ENCODE results near the gene CHPF.

The CHPF gene

DNA sequence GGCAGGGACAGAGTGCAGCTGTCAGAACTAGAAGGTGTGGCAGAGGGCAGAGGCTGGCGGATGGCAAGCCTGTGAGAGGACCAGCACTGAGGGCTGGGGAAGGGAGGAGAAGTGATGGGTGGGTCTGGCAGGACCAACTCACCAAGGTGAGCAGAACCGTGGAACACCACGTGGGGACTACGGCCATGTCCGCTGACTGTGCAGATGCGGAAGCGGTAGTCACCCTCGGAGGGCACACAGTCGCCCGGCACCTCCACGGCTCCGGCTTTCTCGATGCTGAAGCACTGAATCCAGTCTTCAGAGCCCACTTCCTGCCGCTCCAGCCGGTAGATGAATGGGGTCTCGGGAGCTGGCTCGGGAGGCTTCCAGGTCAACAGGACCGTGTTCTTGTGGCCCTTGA lies 23.5 kb upstream of the CHPF start:
- no peak for DNase-seq (ENCODE audit: low read depth)

DNA sequence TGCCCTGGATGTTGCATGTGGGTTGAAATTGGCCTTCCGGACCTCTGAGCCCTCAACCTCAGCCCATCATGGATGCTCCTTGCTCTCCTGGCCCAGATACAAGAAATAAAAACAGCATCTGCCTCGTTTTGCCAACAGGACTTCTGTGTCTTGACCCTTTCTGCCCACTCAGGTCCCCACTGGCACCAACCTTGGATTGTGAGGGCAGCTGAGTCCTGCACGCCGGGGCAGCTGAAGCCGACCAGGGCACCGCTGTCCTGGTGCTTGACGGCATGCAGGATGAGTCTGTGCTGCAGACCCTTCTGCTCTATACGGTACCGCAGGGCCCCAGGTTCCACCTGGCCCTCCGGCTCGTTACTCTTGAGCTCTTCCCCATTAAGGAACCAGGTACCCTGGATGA lies 23.0 kb upstream of the CHPF start:
- no peak for DNase-seq (ENCODE audit: low read depth)

DNA sequence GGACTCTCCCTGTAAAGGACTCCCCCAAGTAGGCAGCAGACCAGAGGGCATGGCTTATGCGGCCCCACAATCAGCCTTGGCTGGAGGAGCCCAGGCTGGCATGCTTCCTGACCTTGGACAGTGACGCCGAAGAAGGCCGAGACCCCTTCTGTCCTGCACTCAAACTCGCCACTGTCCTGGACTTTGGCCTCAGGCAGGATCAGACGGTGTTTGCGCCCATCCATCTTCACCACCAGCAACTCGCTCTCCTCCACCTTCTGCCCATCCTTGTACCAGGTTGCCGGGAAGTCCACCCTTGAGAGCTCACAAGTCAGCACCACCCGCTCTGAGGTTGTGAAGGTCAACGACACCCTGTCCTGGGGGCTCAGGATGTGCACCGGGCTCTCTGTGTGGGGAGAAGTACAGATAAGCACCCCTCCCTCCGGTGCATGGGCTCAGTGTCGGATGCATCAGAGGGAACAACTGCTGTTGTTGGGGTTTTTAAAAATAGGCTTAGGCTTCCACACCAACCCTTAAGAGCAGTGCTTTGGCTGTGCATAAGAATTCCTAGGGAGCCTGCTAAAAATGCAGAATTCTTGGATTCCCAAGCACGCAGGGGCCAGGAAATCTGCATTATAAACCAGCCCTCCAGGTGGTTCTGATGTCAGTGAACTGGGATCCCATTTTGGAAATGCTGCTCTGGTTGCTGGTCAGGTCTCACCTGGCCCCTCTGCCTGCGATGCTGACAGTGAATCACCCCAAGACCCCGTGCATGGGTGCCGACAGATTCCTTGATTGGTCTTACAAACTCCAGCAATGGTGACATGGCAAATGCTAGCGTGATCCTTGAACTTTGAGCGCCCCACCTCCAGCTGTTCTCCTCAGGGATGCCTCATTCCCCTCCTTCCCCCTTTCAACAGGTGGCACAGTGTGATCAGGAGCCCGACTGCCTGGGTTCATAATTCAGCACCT lies 21.8 kb upstream of the CHPF start:
- no peak for DNase-seq (ENCODE audit: low read depth)

DNA sequence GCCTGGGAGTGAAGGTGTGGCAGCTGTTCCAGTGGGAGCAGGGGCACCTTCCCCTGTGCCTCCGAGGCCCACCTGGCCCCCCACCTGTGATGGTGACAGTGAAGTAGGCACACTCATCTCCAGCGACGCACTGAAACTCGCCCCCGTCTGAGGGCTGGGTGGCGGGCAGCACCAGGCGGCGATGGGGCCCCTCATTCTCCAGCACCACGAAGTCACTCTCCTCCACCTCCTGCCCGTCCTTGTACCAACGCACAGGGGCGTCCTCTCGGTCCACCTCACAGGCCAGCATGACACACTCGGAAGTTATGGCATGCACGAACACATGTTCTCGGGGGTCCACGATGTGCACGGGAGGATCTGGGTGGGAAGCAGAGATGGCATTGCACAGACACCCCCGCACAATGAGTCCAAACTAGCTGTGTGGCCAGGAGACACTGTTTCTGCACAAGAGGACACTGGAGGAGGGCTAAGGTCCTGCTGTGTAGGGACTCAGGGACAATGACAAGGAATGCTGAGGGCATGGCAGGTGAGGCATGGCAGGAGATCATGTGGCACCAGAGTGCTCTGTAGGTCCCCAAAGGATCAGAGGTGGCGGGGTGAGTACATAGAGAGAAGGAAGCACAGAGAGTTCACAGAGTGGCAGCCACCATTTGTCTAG lies 19.8 kb upstream of the CHPF start:
- DNase-seq (ENCODE audit: low read depth): no peak

DNA sequence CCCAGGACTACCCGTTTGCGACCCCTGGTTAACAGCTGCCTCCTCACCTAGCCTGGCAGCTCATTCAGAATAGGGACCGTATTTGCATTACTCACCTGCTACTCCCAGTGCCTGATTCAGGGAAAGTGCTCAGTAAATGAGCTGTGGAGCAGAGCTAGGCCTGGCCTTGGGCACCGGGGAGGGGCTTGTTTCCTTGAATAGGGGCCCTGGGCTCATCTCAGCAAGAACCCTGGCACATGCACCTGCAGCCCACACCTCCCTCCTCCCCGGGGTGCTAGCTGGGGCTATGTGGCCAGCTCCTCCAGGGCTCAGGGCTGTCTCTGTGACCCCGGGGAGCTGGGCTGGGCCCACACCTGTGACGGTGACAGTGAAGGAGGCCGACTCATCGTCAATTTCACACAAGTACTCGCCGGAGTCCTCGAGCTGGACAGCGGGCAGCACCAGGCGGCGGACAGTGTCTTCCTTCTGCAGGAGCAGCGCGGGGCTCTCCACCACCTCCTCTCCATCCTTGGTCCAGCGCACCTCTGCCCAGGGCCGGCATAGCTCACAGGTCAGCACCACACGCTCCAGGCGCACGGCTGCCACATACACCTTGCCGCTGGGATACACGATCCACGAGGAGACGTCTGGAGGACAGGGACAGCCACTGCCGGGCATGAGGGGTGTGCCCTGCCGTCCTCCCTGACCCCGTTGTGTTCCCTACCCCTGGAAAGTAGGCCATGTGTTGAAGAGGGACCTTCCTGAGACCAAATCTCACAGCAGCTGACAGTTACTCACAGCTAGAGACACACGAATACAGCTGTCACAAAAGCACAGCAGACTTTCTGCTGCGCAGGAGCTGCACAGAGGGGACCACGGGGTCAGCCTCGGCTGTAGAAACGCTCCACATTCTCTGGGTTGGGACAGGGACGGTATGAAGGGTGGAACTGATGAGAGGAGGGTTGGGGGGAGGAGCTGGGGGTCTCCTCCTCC lies 18.7 kb upstream of the CHPF start:
- no peak for DNase-seq (ENCODE audit: low read depth)

DNA sequence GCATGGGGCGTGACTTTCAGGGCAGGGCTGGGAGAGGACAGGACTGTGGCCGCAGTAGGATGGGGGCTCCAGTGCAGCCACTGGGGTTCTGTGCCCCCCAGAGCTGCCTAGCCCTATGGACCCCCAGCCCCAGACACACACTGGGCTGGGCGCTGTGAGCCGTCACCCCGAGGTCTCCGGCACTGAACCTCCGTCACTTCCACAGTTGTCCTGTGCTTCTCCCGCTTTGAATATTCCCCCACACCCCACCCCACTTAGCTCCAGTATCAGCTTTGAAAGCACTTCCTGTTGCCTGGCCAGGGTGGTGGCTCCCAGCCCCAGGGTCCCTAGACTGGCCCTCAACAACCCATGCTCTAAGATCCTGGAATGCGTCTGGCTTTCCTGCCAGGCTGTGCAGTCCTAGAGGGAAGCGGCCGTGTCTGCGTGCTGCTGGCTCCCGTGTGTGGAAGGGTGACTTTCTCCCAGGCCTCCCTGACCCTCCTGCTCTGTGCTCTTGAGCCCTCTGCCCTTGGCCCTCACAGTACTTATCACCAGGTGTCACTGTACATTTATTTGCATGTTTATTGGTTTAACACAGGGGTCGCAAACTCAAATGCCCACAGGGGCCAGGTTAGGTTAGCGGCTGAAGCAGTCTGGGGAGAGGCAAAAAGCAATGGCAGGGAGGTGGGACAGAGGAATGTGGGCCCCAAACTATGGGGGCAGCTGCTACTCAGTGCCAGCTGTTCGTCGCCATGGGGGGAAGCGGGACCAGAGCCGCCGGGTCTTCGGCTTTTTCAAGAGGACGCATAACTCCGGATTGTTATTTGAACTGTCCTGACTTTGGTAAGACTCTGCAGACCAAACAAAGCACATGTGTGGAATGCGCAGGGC lies 17.8 kb upstream of the CHPF start:
- DNase-seq (ENCODE audit: low read depth): no peak

DNA sequence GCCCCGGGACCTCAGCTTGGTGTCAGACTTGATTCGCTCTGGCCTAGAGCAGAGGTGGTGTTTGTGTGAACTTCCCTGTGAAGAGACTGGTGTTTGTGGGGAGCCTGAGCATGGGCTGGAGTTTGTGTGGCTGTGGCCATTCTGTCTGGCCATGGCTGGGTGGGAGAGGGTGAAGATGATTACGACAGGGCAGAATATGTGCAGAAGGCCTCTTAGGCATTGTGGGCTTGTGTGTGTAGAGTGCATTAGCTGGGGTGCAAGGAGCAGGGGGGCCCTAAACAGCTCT lies 17.2 kb upstream of the CHPF start:
- DNase-seq (ENCODE audit: low read depth): no peak

DNA sequence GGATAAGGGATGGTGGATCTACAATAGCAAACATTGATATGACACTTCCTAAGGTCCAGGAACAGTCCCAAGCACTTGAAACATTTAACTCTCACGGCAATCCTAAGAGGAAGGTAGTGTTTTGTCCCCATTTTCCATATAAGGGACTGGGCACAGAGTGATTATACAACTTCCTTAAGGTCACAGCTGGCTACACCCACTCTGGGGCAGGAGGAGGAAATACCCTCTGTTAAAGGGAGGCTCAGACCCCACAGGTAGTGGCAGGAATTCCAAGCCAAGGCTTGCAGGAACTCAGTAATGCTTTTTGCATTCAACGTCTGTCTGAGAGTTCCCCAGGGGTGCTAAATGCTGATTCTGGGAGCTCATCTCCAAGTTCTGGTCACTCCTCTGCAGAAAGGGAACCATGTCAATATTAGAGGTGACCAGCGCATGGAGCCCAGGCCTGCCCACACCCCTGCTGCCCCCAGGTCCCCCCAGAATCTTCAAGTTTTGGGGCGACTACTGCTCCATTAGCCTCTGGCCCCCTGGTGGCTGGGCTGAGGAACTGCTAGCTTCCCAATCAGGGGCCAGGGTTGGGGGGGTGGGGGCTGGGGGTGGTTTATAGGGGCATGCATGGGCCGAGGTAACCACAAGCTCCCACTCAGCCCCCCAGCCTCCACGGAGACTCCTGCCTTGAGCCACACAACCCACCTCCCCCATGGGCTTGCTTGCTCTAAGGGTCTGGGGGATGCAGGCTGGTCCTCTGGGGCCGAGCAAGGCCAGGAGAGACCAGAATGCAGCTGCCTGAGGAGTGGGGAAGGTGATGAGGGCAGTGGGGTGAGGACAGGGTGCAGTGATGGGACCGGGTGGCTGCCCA lies 16.7 kb upstream of the CHPF start:
- DNase-seq (ENCODE audit: low read depth): no peak

DNA sequence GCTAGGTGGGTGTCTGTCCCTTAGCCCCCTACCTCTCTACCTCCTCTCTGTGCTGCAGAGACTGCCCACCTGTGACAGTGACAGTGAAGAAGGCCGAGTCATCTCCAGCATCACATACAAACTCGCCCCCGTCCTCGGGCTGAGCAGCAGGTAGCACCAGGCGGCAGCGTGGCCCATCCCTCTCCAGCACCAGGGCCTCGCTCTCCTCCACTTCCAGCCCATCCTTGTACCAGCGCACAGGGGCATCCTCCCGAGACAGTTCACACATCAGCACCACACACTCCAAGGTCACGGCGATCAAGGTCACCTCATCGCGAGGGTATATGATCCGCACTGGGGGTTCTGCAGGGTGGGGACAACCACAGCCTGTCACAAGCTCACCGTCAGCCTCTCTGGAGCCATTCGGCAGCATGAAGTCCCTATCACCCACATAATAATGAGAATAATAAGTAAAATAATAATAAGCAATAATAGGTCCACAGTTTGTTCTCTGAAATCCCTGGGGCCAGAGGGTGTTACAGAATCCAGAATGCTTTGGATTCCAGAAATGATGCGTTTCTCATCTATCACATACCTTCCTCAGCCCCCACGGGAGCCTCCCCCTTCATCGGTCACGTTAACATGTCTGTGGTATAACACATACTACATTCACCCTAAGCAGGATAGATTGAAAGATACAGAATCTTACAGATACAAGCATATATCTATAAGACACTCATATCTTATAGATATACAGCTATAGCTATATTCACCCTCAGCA lies 15.7 kb upstream of the CHPF start:
- no peak for DNase-seq (ENCODE audit: low read depth)

DNA sequence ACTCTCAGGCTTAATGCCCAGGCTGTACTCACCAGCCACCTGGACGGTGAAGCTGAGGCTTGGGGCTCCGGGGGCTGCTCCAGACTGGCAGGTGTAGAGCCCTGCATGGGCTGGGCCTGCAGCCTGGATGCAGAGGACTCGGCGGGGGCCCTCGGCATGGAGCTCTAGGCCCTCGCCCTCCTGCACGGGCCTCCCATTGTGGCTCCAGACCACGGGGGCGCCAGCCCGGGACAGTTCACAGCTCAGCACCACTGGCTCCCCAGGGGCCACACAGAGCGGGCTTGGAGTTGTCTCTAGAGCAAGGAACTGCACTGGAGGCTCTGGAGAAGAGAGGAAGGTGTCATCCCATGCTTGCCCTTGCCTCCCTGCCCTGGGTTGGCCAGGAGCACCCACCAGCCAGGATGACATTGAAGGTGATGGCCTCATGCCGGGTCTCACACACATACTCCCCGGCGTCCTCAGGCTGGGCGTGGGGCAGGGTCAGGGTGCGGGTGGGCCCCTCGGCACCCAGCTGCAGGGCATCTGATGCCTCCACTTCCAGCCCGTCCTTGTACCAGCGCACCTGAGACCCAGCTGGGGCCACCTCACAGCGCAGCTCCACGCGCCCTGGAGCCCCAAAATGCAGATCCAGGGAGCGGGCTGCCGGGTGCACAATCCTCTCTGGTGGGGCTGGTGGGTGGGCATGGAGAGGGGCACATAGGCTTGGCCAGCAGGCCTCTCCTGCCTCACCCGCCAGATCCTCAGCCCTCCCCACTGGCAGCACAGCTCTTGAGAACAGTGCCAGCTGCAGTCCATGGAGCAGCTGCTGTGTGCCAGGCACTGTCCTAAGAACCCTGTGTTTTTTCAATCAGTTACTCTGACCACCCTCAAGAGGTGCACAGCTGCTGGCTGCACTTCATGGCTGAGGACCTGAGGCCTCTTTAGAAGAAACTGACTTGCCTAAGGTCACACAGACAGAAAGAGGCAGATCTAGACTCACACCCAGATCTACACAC lies 14.5 kb upstream of the CHPF start:
- DNase-seq (ENCODE audit: low read depth): no peak

DNA sequence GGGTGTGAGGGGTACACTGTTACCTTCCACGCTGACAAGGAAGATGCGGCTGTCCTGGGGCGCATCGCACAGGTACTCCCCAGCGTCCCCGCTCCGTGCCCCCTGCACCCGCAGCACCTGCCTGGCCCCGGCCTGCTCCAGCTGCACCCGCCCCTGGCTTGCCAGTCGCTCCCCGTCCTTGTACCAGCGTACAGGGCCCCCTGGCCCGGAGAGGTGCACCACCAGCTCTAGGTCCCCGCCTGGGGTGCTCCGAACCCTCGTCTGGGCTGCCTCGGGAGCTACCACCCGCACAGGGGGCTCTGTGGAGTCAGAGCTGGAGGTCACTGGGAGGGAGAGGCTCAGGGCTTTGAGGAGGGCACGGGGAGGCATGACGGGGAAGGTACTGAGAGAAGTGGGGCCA lies 13.7 kb upstream of the CHPF start:
- no peak for DNase-seq (ENCODE audit: low read depth)

DNA sequence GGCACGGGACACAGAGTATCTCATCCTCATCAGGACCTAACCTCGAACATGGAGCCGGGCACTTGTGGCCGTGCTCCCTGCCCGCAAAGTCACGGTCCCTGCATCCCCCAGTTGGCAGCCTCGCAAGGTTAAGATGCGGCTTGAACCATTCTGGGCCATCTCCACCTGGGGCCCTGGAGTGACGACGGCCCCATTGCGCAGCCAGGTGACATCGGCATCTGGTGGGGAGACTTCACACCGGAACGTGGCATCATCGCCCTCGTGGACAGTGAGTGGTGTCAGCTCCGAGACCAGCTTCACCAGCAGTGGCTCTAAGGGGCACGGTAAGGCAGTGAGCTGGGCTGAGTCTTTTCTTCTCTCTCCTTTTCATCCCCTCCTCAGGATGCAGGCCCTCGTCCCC lies 12.8 kb upstream of the CHPF start:
- no peak for DNase-seq (ENCODE audit: low read depth)

DNA sequence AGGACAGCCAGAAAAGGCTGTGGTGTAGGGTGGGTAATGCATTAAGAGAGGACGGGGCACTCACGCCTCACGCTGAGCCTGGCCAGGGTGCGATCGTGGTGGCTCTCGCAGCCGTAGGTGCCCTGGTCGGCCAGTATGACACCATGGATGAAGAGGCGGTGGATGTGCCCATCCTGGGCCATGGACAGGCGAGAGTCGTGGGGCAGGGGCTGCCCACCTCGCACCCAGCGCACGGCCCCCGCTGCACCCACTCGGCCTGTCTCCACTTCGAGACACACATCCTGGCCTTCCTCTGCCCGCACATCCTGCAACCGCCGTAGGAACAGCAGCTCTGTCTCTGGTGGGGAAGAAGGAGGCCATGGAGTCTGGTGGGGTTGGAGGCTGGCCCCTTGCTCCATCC lies 12.3 kb upstream of the CHPF start:
- DNase-seq (ENCODE audit: low read depth): no peak

DNA sequence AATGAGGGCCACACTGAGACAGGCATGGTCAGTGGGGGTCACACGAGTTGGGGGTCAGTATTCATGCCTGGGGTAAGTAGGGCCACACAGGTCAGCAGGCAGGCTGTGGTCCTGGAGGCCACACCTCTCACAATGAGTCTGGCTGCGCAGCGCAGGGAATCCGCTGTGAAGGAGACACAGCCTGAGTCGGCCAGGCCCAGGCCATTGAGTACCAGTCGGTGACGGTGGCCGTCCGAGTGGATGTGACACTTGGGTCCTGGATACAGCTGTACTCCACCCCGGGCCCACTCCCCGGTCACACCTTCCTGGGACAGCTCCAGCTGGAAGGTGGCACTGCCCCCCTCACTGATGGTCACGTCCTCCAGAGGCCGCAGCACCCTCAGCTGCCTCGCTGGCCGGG lies 10.7 kb upstream of the CHPF start:
- no peak for DNase-seq (ENCODE audit: low read depth)

DNA sequence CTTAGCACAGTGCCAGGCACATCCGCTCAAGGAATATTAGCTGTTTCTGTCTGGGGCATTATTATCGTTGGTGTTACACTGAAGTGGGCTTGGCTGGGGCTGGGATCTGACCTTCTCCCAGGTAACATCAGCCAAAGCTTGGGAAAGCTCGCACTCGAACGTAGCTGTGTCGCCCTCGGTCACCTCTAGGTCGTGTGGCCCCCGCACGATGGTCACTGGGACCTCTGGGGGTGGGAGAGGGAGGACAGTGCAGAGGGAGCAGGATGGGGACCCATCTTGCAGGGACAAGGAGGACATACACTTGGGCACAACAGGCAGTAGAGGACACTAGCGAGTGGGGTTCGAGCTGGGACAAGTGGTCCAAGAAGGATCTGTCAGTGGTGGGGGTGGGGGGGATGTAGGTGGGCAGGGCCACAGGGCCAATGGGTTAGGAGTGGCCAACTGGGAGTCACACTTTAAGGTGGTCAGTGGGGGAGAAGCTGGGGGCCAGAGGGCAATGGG lies 9.9 kb upstream of the CHPF start:
- no peak for DNase-seq (ENCODE audit: low read depth)

DNA sequence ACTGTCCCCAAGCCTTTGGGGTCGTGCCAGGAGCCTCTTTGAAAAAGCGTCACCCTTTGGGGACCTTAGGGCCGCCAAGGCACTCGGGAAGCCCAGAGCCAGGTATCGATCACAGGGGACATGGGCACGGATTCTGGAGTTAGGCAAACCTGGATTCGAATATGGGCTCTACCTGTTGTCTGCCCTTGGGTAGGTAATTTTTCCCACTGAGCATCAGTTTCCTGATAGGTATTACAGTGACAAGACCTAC lies 9.5 kb upstream of the CHPF start:
- no peak for DNase-seq (ENCODE audit: low read depth)

DNA sequence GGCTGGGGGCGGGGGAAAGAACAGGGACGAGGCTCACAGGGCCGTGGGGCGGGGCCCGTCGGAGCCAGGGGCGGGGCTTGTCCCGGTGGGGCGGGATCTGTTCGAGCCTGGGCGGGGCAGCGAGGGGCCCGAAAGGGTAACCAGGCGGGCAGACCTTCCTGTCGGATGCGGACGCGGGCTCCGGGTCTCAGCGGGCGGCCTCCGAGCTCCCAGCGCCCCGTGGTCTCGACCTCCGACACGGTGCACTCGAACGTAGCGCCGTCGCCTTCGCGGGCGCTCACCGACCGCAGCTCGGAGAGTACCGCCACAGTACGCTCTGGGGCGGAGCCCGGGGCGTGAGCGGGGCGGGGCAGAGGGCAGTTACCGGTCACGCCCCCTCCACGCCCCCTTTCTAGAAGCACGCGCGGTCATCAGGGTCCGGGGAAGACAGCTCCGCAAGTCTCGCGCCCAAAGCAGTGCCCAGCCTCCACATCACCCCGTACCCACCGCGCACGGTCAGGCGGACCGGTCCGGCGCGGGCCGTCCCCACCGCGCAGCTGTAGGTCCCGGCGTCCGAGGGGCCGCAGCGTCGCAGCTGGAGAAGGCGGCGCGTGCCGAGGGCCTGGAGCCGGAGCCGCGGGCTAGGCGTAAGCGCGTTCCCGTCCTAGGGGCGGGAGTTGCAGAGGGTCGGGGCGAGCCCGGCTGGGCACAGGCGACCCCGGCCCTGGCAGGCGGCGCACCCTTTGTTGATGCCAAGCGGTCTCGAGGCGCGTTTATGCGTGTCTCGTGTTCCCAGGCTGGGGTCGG lies 9.0 kb upstream of the CHPF start:
- peak; percentile 52 for DNase-seq (ENCODE audit: low read depth)

Measured in activated T-helper 1 cell treated with Interleukin-2 at 50 U/mL for 16 hours (primary cell).